Testis (tissue), 5 donors: ENCODE measurements around the gene ALB. TPM values are rescaled to one million over a fixed set of nuclear protein-coding genes. Genes with fewer than 3 reads are reported as not detected.
"Not testable (repeated sequence)": the region's sequence is repeated elsewhere in the genome, so short reads cannot be mapped to it uniquely, and the experiment has no call there.

Experiments used
- DNase-seq: peaks from one replicate; pipeline ENCODE4 v3.0.0-alpha.2; 2019
- H3K27ac ChIP-seq, 2 donors: fragments of 200-600 bp; sonication (generic); one replicate each; pipeline ENCODE4 v1.5.1; 2019
- H3K27me3 ChIP-seq: fragments of 200-600 bp; sonication (generic); one replicate; pipeline ENCODE4 v1.5.1; 2019
- H3K36me3 ChIP-seq: fragments of 200-600 bp; sonication (generic); one replicate; pipeline ENCODE4 v1.5.1; 2017; ENCODE audit warnings: low read depth; ENCODE audit errors: missing control alignments
- H3K4me1 ChIP-seq: fragments of 200-600 bp; sonication (generic); one replicate; pipeline ENCODE4 v1.5.1; 2019
- H3K4me3 ChIP-seq, 2 donors: fragments of 200-600 bp; sonication (generic); one replicate each; pipeline ENCODE4 v1.5.1; 2017 to 2019
- H3K9me3 ChIP-seq: fragments of 200-600 bp; sonication (generic); one replicate; pipeline ENCODE4 v1.5.1; 2017
- CTCF ChIP-seq, 3 experiments: fragments of 450-650 bp in 2 of 3; fragments of 200-600 bp in 1 of 3; sonication (generic) in 1 of 3; IDR thresholded peaks; one replicate each; pipeline ENCODE4 v1.5.1; 2016 to 2019; ENCODE audit warnings: antibody characterized with exemption in 3 of 3, mild to moderate bottlenecking in 2 of 3, moderate library complexity in 1 of 3
- POLR2A ChIP-seq: fragments of 450-650 bp; IDR thresholded peaks from one replicate; pipeline ENCODE4 v1.6.1; 2017; ENCODE audit warnings: antibody characterized with exemption, mild to moderate bottlenecking, moderate library complexity
- WGBS, 2 donors: methylation state at CpG; one replicate each; pipeline ENCODE4 v1.1.5; 2018; 5-methylcytosine and 5-hydroxymethylcytosine counted together
- intact Hi-C: fragments of 100-400 bp; cut with DNase I; formaldehyde crosslinking; loops from one replicate; pipeline ENCODE4 v1.15.1; 2023; ENCODE audit warnings: low total_unique reads
- long read RNA-seq, 2 donors: transcript quantifications; one replicate each; lab custom pipeline, GENCODE V29; 2026
- polyA plus RNA-seq: library from polyadenylated mRNA; stranded (reverse); fragments of 350-450 nt; fragmentation: Illumina TruSeq; extraction: RNeasy Lipid Tissue Mini Kit (QIAGEN cat#74804); gene quantifications from one replicate; pipeline ENCODE4 v1.2.3, GENCODE V29; 2014; ENCODE audit warnings: low read depth, low replicate concordance; ENCODE audit not compliant: insufficient read depth
- total RNA-seq, 2 donors: library from RNA; depleted of rRNA; stranded (reverse); fragments of >200 nt; gene quantifications; one replicate each; pipeline ENCODE4 v1.2.3, GENCODE V29; 2016

Gene ALB
- total RNA-seq, result 1 to 10 TPM; 3.5 to 5.0 TPM
- polyA plus RNA-seq, result 6.9 TPM
- long read RNA-seq, donor 1, partial matches to known transcripts, result 0 of 2 reads
- long read RNA-seq, donor 1, other reads (novel, unspliced or antisense), result 0 of 2 reads
- long read RNA-seq, donor 2, transcript ALB-201 (15 exons, 2,263 nt), result major isoform, 5 of 10 reads
- long read RNA-seq, donor 2, partial matches to known transcripts, result 5 of 10 reads
- long read RNA-seq, donor 2, other reads (novel, unspliced or antisense), result 0 of 10 reads

- Histone ChIP-seq H3K27ac (no peak within 1 kb of the TSS), H3K4me3 (no peak within 1 kb of the TSS), H3K27me3 (no peaks in the 10 kb centered on the region), H3K9me3 (no peaks in the 10 kb centered on the region), H3K4me1 (no peaks in the 10 kb centered on the region), H3K36me3 (no peaks in the 10 kb centered on the region)
- WGBS, 2 donors, result 88 to 94% methylated on average over 7 of the region's 7 CpGs
- intact Hi-C loops, result no loop called here
- TF ChIP-seq POLR2A (no peak), CTCF (IDR thresholded peaks at IDR 0.05) (no peak)
- no peak for DNase-seq
These were observed at the start of gene ALB for GRCh38 chr4:73404042-73404441. ALB (plus strand) TSS chr4:73404287; CDS start chr4:73404328, 41 bp downstream.

GRCh38 chr4:73357174-73357573 is 46.9 kb upstream of the ALB start:
- H3K9me3 ChIP-seq, H3K4me3 ChIP-seq, H3K36me3 ChIP-seq, intact Hi-C loops, H3K27me3 ChIP-seq, H3K27ac ChIP-seq, H3K4me1 ChIP-seq, DNase-seq: not testable (repeated sequence)
- 79 to 92% methylated on average over 1 of the region's 1 CpG for WGBS, 2 donors

GRCh38 chr4:73369506-73370199 is 34.4 kb upstream of the ALB start:
- H3K9me3 ChIP-seq, H3K27ac ChIP-seq, H3K27me3 ChIP-seq, intact Hi-C loops, H3K4me1 ChIP-seq, H3K4me3 ChIP-seq, DNase-seq, H3K36me3 ChIP-seq: not testable (repeated sequence)
- 88 to 90% methylated on average over 8 of the region's 8 CpGs for WGBS, 2 donors

GRCh38 chr4:73375328-73375741 is 28.8 kb upstream of the ALB start:
- Histone ChIP-seq H3K36me3 (no peaks in the 10 kb centered on the region), H3K9me3 (no peaks in the 10 kb centered on the region), H3K4me1 (no peaks in the 10 kb centered on the region), H3K27me3 (no peaks in the 10 kb centered on the region), H3K27ac (no peak overlapping the region), H3K4me3 (no peak overlapping the region)
- intact Hi-C loops, result no loop called here
- WGBS, 2 donors, result 54 to 55% methylated on average over 1 of the region's 1 CpG
- no peak for TF ChIP-seq POLR2A
- no peak for TF ChIP-seq CTCF (IDR thresholded peaks at IDR 0.05)
- no peak for DNase-seq

- Histone ChIP-seq H3K4me3 (no peak overlapping the region), H3K4me1 (no peaks in the 10 kb centered on the region), H3K36me3 (no peaks in the 10 kb centered on the region), H3K27me3 (no peaks in the 10 kb centered on the region), H3K27ac (no peak overlapping the region), H3K9me3 (no peaks in the 10 kb centered on the region)
- intact Hi-C loops, result no loop called here
- TF ChIP-seq CTCF (IDR thresholded peaks at IDR 0.05) (no peak), POLR2A (no peak)
- DNase-seq, result no peak
These were observed 27.8 kb upstream of the ALB start for GRCh38 chr4:73376251-73376650.

GRCh38 chr4:73376976-73377375 is 27.1 kb upstream of the ALB start:
- Histone ChIP-seq H3K4me1 (no peaks in the 10 kb centered on the region), H3K27ac (no peak overlapping the region), H3K9me3 (no peaks in the 10 kb centered on the region), H3K36me3 (no peaks in the 10 kb centered on the region), H3K27me3 (no peaks in the 10 kb centered on the region), H3K4me3 (no peak overlapping the region)
- no peak for TF ChIP-seq POLR2A
- 82 to 89% methylated on average over 4 of the region's 4 CpGs for WGBS, 2 donors
- no peak for DNase-seq
- intact Hi-C loops, result no loop called here
